Activated T-helper 9 cell treated with anti-CD3 and anti-CD28 coated beads, Interleukin-2, amount 50 U/mL, for 16 hours (primary cell): ENCODE results near the gene BZW1.
A peak's percentile ranks its signal among the peaks of the same experiment; 100 is the strongest.
"Not testable (repeated sequence)": the region's sequence is repeated elsewhere in the genome, so short reads cannot be mapped to it uniquely, and the experiment has no call there.

Experiments
- DNase-seq: peaks from one replicate; pipeline ENCODE4 v3.0.0-alpha.2; 2020; ENCODE audit warnings: low read depth

BZW1 gene

DNA sequence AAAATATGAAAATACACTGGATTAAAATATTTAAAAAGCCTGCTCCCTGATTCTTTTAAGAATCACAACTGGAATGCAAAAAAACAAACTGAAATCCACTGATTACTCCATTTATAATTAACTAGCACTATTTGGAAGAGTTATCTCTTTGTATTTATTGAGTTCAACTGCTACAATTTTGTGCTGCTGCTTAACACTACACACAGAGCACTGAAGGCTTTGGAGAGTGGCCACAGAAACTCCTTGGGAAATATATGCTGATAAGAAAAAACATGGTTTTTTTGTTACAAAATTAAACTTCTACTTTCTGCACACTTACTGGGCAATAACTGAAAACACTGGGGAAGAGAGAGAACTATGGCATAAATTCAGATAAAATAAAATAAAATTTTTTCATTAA, 19.8 kb upstream of the BZW1 start:
- DNase-seq: no peak

DNA sequence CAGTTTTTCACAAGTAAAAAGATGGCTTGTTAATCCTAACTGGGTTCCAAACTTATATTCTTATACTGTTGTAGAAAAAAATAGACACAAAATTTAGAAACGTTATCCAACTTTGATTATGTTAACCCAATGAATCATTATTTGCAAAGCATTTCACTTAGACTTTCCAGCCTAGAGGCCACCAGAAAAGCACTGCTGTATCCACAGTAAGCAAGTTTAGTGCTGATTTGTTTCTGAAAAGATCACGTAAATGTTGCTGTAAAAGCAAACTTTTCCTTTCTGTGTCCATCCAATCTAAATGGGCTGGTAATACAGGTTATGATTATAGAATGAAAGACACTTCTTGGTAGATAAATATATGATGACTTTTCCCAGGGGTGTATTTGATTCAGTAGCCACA, 17.6 kb upstream of the BZW1 start:
- no peak for DNase-seq

DNA sequence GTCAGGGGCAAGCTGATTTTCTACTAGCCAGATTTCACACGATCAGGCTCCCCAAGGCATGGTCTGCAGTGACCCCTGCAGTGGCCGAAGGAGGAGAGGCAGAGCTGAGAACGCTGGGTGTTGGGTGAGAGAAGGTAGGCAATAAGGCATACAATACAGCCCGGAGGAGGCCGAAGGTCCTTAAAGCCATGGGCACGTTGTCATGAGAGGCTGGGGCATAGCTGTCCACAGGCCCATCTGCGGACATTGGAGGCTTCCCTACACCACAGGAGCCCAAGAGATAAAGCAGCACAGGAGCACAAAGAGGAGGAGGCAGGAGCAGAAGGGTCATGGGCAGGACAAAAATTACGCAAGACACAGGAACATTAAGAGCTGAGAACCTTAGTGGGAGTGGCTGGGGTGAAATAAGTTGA, 16.7 kb upstream of the BZW1 start:
- DNase-seq: no peak

GRCh38 chr2:200796561-200796960, 15.1 kb upstream of the BZW1 start:
- no peak for DNase-seq

DNA sequence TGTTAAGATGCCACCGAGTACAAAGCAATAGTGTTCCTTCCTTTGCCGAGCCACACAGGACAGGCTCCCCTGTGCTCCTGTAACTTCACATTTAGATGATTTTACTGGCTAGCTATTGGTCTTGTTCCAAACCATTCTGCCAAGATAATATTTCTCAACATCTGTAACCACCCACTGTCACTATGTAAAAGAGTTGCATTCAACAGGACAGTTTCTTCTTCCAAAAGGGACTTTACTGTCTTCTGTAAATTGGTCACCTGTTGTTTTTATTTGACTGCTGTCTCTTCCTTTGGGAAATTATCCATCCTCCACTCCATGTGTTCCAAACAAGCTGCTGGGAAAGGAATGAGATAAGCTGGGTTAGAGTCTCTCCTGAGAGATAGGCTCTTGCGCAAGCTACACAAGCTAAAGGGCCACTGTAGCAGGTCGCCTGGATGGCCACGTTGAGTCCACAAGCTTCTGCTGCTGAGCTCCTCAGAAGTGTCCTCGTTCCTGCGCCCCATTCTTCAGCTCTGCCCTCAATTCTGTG, 14.4 kb upstream of the BZW1 start:
- no peak for DNase-seq

- no peak for DNase-seq
Observed at GRCh38 chr2:200798514-200798913, 13.2 kb upstream of the BZW1 start.

- no peak for DNase-seq
Observed at GRCh38 chr2:200800458-200800857, 11.3 kb upstream of the BZW1 start.

DNA sequence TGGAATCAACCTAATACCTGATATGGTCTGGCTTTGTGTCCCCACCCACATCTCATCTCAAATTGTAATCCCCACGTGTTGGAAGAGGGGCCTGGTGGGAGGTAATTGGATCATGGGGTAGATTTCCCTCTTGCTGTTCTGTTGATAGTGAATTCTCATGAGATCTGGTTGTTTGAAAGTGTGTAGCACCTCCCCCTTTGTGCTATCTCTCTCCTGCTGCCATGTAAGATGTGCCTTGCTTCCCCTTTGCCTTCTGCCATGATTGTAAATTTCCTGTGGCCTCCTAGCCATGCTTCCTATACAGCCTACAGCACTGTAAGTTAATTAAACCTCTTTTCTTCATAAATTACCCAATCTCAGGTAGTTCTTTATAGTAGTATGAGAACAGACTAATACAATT, 10.3 kb upstream of the BZW1 start:
- not testable (repeated sequence) for DNase-seq

GRCh38 chr2:200809506-200810251, 2.0 kb upstream of the BZW1 start:
- DNase-seq: no peak

- DNase-seq: no peak
Observed at GRCh38 chr2:200810252-200810997, 1.3 kb upstream of the BZW1 start.

DNA sequence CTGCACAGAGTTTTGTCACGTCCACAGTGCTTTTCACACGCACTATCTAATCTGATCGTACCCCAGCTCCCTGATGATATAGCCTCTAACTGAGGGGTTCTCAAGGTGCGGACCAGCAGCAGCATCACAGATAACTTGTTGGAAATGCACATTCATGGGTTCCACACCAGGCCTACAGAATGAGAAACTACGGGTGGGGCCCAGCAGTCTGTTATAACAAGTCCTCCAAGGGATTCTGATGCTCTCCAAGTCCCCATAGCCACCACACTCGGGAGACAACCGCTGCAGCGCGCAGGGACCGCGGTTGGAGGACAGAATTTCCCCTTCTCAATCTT, 745 bp upstream of the BZW1 start:
- DNase-seq: no peak

- DNase-seq: peak; percentile 51
Observed at GRCh38 chr2:200812122-200813022, 662 bp downstream of the BZW1 start.

DNA sequence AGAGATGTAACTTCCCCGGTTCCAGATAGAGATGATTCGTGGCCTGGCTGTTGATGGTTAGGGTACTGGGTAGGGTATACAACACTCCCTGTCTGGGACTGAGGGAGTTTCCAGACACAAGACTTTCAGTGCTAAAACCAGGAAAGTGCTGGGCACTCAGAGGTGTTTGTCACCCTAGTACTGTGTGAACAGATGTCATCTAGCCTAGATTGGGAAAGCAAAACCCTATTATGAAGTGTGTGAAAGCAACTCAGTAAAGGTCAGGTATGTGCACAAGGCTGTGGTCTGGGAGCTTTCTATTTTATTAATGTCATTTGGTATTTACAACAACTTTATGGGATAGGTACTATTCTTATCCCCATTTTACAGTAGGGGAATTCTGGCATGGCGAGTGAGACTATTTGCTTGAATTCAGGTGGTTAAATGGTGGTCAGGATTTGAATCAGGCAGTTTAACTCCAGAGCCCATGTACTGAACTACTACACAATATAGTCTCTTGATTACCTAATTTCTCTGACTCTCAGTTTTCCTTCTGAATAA, 2.6 kb downstream of the BZW1 start:
- DNase-seq: no peak

- DNase-seq: no peak
Observed at GRCh38 chr2:200814917-200815316, 3.2 kb downstream of the BZW1 start.

GRCh38 chr2:200818732-200819131, 7.0 kb downstream of the BZW1 start:
- not testable (repeated sequence) for DNase-seq

DNA sequence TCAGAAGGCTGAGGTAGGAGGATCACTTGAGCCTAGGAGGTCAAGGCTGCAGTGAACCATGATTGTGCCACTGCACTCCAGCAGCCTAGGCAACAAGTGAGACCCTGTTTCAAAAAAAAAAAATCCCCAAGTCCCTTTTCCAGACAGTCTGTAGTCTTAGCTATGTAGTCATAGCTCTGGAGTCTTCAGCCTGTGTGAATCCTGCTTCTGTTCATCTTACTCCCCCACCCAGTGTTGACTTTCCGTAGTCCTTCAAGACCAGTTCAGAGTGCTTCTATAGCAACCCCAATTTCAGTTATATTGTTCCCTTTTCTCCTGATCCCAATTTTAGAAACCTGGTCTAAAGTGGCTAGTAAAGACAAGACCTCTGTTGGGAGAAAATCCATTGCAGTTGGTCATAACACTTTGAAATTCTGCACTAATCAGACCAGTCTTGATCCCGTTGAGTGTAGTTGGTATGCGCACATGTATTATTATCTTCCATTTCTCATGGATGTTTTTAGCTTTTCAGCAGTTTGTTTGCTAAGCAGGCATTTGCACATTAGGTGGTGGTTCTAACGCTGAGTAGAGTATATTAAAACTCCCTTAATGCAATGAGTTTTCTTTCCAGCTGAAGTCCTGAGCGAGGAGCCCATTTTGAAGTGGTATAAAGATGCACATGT, 9.0 kb downstream of the BZW1 start:
- DNase-seq: no peak

GRCh38 chr2:200821686-200822245, 10.1 kb downstream of the BZW1 start:
- no peak for DNase-seq

GRCh38 chr2:200828104-200828503, 16.4 kb downstream of the BZW1 start:
- no peak for DNase-seq

DNA sequence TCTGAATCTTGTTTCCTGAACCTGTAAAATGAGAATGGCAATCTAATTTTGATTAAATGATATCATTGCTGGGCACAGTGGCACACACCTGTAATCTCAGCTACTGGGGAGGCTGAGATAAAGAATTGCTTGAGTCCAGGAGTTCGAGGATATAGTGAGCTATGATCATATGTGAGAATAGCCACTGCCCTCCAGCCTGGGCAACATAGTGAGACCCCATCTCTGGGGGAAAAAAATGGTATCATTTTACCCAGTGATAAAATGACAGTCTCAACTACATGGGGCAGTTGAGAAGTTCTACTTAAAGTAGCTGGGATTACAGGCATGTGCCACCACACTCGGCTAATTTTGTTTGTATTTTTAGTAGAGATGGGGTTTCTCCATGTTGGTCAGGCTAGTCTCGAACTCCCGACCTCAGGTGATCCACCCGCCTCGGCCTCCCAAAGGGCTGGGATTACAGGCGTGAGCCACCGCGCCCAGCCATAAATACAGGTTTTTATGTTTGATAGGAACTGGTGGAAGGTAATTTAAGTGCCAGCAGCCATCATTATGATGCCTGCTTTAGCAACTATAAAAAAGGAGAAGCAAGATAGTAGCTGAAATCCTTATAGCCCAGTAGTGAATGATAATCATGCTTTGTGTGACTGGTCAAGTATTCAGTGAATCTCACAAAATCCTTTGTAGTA, 17.0 kb downstream of the BZW1 start:
- no peak for DNase-seq

DNA sequence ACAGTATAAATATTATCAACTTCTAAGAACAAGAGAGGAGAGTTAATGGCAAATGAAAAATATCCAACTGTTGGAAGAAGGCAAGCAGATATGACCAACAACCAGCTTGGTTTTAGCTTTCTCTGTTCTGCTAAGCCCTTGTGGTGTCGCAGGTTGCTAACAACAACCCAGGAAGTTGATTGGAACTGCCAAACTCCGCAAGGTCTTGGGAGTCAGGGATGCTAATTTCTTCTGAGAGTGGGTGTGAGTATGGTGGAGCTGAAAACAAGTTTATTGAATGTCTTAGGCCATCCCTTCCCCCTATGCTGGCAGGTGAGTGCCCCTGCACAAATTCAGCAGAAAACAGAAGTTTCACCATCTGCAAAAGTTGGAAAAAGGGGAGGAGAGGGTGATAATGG, 17.5 kb downstream of the BZW1 start:
- DNase-seq: no peak

DNA sequence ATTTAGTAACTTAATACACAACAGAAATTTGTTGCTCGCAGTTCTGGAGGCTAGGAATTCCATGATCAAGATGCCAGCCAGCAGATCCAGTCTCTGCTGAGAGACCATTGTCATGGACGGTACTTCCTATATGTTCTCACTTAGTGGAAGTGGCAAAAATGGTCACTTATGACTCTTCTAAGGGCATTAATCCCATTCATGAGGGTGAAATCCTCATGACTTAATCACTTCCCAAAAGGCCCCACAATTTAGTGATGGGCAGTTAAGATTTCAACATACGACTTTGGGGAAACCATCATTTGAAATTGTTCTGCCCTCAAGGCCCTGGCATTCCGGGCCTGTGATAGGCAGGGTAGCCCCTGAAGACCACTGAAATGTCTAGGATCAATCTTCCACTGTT, 23.0 kb downstream of the BZW1 start:
- no peak for DNase-seq
